Natural killer cell (primary cell): ENCODE data around the gene CCDC180. TPM values are rescaled to one million over a fixed set of nuclear protein-coding genes. Genes with fewer than 3 reads are reported as not detected.

Experiments used
- ATAC-seq, 3 donors: fragments of 150-1000 bp in 2 of 3; fragments of 200-7000 bp in 1 of 3; cut with Tn5 transposase; 1 replicate in 1 of 3; 2 replicates in 2 of 3; pipeline ENCODE4 v1.10.0; 2021; ENCODE audit warnings: mild to moderate bottlenecking in 2 of 3, moderate library complexity in 2 of 3
- DNase-seq, 2 donors: peaks; one replicate each; pipeline versions ENCODE4 v3.0.0 to v3.0.0-alpha.2; 2013 to 2021; ENCODE audit warnings: mixed read lengths in 1 of 2
- H3K27ac ChIP-seq: one replicate; pipeline ENCODE4 v1.5.1; 2013; ENCODE audit warnings: mild to moderate bottlenecking, low read length
- H3K27me3 ChIP-seq: one replicate; pipeline ENCODE4 v1.6.1; 2013; ENCODE audit warnings: low read length; ENCODE audit not compliant: control insufficient read depth, insufficient read depth
- H3K36me3 ChIP-seq: one replicate; pipeline ENCODE4 v1.6.1; 2013; ENCODE audit warnings: low read length; ENCODE audit not compliant: control insufficient read depth, insufficient read depth
- H3K4me1 ChIP-seq: one replicate; pipeline ENCODE4 v1.6.1; 2013; ENCODE audit warnings: low read length; ENCODE audit not compliant: control insufficient read depth, insufficient read depth
- H3K4me3 ChIP-seq: one replicate; pipeline ENCODE4 v1.5.1; 2013; ENCODE audit warnings: low read length
- H3K9me3 ChIP-seq: one replicate; pipeline ENCODE4 v1.6.1; 2013; ENCODE audit warnings: low read length; ENCODE audit not compliant: control insufficient read depth, insufficient read depth
- H3K27ac Mint-ChIP-seq, 2 donors: one replicate each; pipeline ENCODE4 v1.8.0; 2022; ENCODE audit warnings: mild to moderate bottlenecking in 2 of 2, mixed read lengths in 2 of 2, moderate library complexity in 1 of 2
- H3K27me3 Mint-ChIP-seq, 2 donors: one replicate each; pipeline ENCODE4 v1.8.0; 2022; ENCODE audit warnings: low read depth in 2 of 2, mixed read lengths in 2 of 2
- H3K36me3 Mint-ChIP-seq: one replicate; pipeline ENCODE4 v1.8.0; 2022; ENCODE audit warnings: mixed read lengths
- H3K4me1 Mint-ChIP-seq, 2 donors: one replicate each; pipeline ENCODE4 v1.8.0; 2022; ENCODE audit warnings: mixed read lengths in 2 of 2
- H3K4me3 Mint-ChIP-seq: one replicate; pipeline ENCODE4 v1.8.0; 2022; ENCODE audit warnings: mild to moderate bottlenecking, moderate library complexity, mixed read lengths
- H3K9me3 Mint-ChIP-seq, 2 donors: one replicate each; pipeline ENCODE4 v1.8.0; 2022; ENCODE audit warnings: mixed read lengths in 2 of 2
- CTCF ChIP-seq: fragments of 200-600 bp; IDR thresholded peaks from one replicate; pipeline ENCODE4 v1.8.0; 2022; ENCODE audit warnings: antibody characterized with exemption
- WGBS: methylation state at CpG from one replicate; pipeline ENCODE4 v1.1.7; 2013; ENCODE audit warnings: missing lambda C conversion rate; ENCODE audit not compliant: insufficient coverage; 5-methylcytosine and 5-hydroxymethylcytosine counted together
- intact Hi-C: fragments of 100-400 bp; cut with micrococcal nuclease; formaldehyde crosslinking; loops from one replicate; pipeline ENCODE4 v1.14.2; 2022
- total RNA-seq, 4 donors: library from RNA; stranded (reverse); fragments of 120-200 nt in 1 of 4; gene quantifications; one replicate each; pipeline versions ENCODE4 v1.2.3 to v1.2.4, GENCODE V29; 2013 to 2022

CCDC180 gene
- total RNA-seq, 3 donors from 2014 or later (not counting 1 experiment from before 2014, with no cell fraction given) = 11.9 to 17.8 (median 15.1) TPM

GRCh38 chr9:97297889-97298288, 9.6 kb upstream of the CCDC180 start:
- Histone ChIP-seq H3K27me3 (no peaks in the 10 kb centered on the region), H3K36me3 (no peaks in the 10 kb centered on the region), H3K4me1 (peaks cover 11% of the 10 kb centered on the region), H3K9me3 (peaks cover 3% of the 10 kb centered on the region), H3K27ac (no peak overlapping the region), H3K4me3 (no peak overlapping the region)
- no peak overlapping the region for H3K27ac Mint-ChIP-seq
- intact Hi-C loops = no loop called here
- no peaks in the 10 kb centered on the region for H3K27me3 Mint-ChIP-seq
- H3K4me1 Mint-ChIP-seq = peaks cover 4 to 12% of the 10 kb centered on the region in 2 donors
- no peak for ATAC-seq
- H3K36me3 Mint-ChIP-seq = peaks cover 19% of the 10 kb centered on the region
- no peaks in the 10 kb centered on the region for H3K9me3 Mint-ChIP-seq
- WGBS = 100% methylated on average over 2 of the region's 2 CpGs
- DNase-seq = no peak
- no peak overlapping the region for H3K4me3 Mint-ChIP-seq
- no peak for TF ChIP-seq CTCF

- intact Hi-C loops = no loop called here
- H3K4me1 Mint-ChIP-seq = no peaks in the 10 kb centered on the region
- H3K27ac Mint-ChIP-seq = no peak overlapping the region
- Histone ChIP-seq H3K36me3 (no peaks in the 10 kb centered on the region), H3K27me3 (no peaks in the 10 kb centered on the region), H3K9me3 (peaks cover 3% of the 10 kb centered on the region), H3K4me3 (no peak overlapping the region), H3K4me1 (no peaks in the 10 kb centered on the region), H3K27ac (no peak overlapping the region)
- no peaks in the 10 kb centered on the region for H3K27me3 Mint-ChIP-seq
- no peak overlapping the region for H3K4me3 Mint-ChIP-seq
- TF ChIP-seq CTCF = no peak
- peaks cover 19% of the 10 kb centered on the region for H3K36me3 Mint-ChIP-seq
- WGBS = 81% methylated on average over 2 of the region's 2 CpGs
- H3K9me3 Mint-ChIP-seq = no peaks in the 10 kb centered on the region
- ATAC-seq (no peak), DNase-seq (no peak)
Measured at GRCh38 chr9:97299809-97300414, 7.5 kb upstream of the CCDC180 start.

GRCh38 chr9:97300586-97300985, 6.9 kb upstream of the CCDC180 start:
- no peaks in the 10 kb centered on the region for H3K27me3 ChIP-seq
- Mint-ChIP-seq H3K4me3 (no peak overlapping the region), H3K36me3 (peaks cover 12% of the 10 kb centered on the region), H3K27ac (no peak overlapping the region), H3K27me3 (peaks cover under 1 to 6% of the 10 kb centered on the region in 2 donors), H3K4me1 (no peaks in the 10 kb centered on the region), H3K9me3 (no peaks in the 10 kb centered on the region)
- ATAC-seq (no peak), DNase-seq (no peak)
- TF ChIP-seq CTCF = no peak
- H3K4me3 ChIP-seq = no peak overlapping the region
- intact Hi-C loops = no loop called here
- 97% methylated on average over 1 of the region's 1 CpG for WGBS
- no peaks in the 10 kb centered on the region for H3K36me3 ChIP-seq
- peaks cover 3% of the 10 kb centered on the region for H3K9me3 ChIP-seq
- no peaks in the 10 kb centered on the region for H3K4me1 ChIP-seq
- H3K27ac ChIP-seq = no peak overlapping the region

GRCh38 chr9:97301974-97302373, 5.5 kb upstream of the CCDC180 start:
- Mint-ChIP-seq H3K27ac (no peak overlapping the region), H3K9me3 (no peaks in the 10 kb centered on the region), H3K36me3 (peaks cover 12% of the 10 kb centered on the region), H3K27me3 (peaks cover 5 to 9% of the 10 kb centered on the region in 2 donors), H3K4me1 (no peaks in the 10 kb centered on the region), H3K4me3 (no peak overlapping the region)
- no peak for TF ChIP-seq CTCF
- Histone ChIP-seq H3K4me3 (no peak overlapping the region), H3K4me1 (no peaks in the 10 kb centered on the region), H3K36me3 (no peaks in the 10 kb centered on the region), H3K27ac (no peak overlapping the region), H3K9me3 (peaks cover 3% of the 10 kb centered on the region), H3K27me3 (no peaks in the 10 kb centered on the region)
- intact Hi-C loops = no loop called here
- no peak for DNase-seq
- no peak for ATAC-seq
- 98% methylated on average over 3 of the region's 3 CpGs for WGBS
